ENCODE data around the gene PROKR2.

DNA sequence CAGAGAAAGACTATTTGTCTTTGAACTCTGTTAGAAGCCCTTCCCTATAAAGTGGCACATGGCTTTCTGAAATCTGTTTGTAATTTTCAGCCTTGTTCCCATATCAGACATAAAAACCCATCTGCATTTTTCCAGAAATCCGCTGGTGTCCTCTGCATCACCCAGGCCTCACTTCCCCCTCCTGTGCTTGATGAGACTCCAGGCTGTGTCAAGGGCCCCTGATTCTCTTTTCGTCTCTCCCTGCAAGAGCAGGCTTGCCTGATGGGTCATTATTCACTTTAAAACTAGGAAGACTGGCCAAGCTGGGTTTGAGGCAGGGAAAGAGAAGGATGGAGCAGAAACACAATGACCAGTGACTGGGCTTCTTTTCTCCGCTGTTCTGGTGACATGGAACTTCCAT is 10.6 kb upstream of the PROKR2 start:
- TF ChIP-seq, protein P1, sequence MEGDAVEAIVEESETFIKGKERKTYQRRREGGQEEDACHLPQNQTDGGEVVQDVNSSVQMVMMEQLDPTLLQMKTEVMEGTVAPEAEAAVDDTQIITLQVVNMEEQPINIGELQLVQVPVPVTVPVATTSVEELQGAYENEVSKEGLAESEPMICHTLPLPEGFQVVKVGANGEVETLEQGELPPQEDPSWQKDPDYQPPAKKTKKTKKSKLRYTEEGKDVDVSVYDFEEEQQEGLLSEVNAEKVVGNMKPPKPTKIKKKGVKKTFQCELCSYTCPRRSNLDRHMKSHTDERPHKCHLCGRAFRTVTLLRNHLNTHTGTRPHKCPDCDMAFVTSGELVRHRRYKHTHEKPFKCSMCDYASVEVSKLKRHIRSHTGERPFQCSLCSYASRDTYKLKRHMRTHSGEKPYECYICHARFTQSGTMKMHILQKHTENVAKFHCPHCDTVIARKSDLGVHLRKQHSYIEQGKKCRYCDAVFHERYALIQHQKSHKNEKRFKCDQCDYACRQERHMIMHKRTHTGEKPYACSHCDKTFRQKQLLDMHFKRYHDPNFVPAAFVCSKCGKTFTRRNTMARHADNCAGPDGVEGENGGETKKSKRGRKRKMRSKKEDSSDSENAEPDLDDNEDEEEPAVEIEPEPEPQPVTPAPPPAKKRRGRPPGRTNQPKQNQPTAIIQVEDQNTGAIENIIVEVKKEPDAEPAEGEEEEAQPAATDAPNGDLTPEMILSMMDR (IDR thresholded peaks at IDR 0.05; ENCODE audit: low read depth, low read length): no peak
- TF ChIP-seq POLR2A (IDR thresholded peaks at IDR 0.05; ENCODE audit: extremely low read depth, insufficient read length): no peak
- TF ChIP-seq, protein P2, sequence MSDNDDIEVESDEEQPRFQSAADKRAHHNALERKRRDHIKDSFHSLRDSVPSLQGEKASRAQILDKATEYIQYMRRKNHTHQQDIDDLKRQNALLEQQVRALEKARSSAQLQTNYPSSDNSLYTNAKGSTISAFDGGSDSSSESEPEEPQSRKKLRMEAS (IDR thresholded peaks at IDR 0.05; ENCODE audit: low read depth, low read length): no peak
